ENCODE data around the gene EPS8L1.
"Not testable (repeated sequence)": the region's sequence is repeated elsewhere in the genome, so short reads cannot be mapped to it uniquely, and the experiment has no call there.

EPS8L1 gene

GRCh38 chr19:55075371-55075998 is at the start of gene EPS8L1:
Gene EPS8L1, plus strand, starts transcription at chr19:55075869. Its CDS starts 576 bp downstream, at chr19:55076445.
- in situ Hi-C loops (cut with MboI; ENCODE audit: low sequenced_read_pairs): no loop called here

- in situ Hi-C loops (cut with MboI; ENCODE audit: low sequenced_read_pairs): not testable (repeated sequence)
These were observed 48.6 kb upstream of the EPS8L1 start for GRCh38 chr19:55027140-55027471.

- in situ Hi-C loops (cut with MboI; ENCODE audit: low sequenced_read_pairs): no loop called here
These were observed 48.0 kb upstream of the EPS8L1 start for GRCh38 chr19:55027472-55028337.

- in situ Hi-C loops (cut with MboI; ENCODE audit: low sequenced_read_pairs): no loop called here
These were observed 46.9 kb upstream of the EPS8L1 start for GRCh38 chr19:55028757-55029156.

GRCh38 chr19:55031178-55031577 is 44.5 kb upstream of the EPS8L1 start:
- in situ Hi-C loops (cut with MboI; ENCODE audit: low sequenced_read_pairs): no loop called here

GRCh38 chr19:55032170-55032800 is 43.4 kb upstream of the EPS8L1 start:
- in situ Hi-C loops (cut with MboI; ENCODE audit: low sequenced_read_pairs): no loop called here

- in situ Hi-C loops (cut with MboI; ENCODE audit: low sequenced_read_pairs): not testable (repeated sequence)
These were observed 42.6 kb upstream of the EPS8L1 start for GRCh38 chr19:55032976-55033643.

GRCh38 chr19:55034751-55035150 is 40.9 kb upstream of the EPS8L1 start:
- in situ Hi-C loops (cut with MboI; ENCODE audit: low sequenced_read_pairs): no loop called here

- in situ Hi-C loops (cut with MboI; ENCODE audit: low sequenced_read_pairs): no loop called here
These were observed 39.6 kb upstream of the EPS8L1 start for GRCh38 chr19:55036058-55036457.

GRCh38 chr19:55037603-55038002 is 38.1 kb upstream of the EPS8L1 start:
- in situ Hi-C loops (cut with MboI; ENCODE audit: low sequenced_read_pairs): not testable (repeated sequence)

GRCh38 chr19:55040654-55041053 is 35.0 kb upstream of the EPS8L1 start:
- in situ Hi-C loops (cut with MboI; ENCODE audit: low sequenced_read_pairs): not testable (repeated sequence)

GRCh38 chr19:55041244-55041626 is 34.4 kb upstream of the EPS8L1 start:
- in situ Hi-C loops (cut with MboI; ENCODE audit: low sequenced_read_pairs): no loop called here

GRCh38 chr19:55041627-55042343 is 33.9 kb upstream of the EPS8L1 start:
- in situ Hi-C loops (cut with MboI; ENCODE audit: low sequenced_read_pairs): no loop called here

GRCh38 chr19:55042344-55042678 is 33.4 kb upstream of the EPS8L1 start:
- in situ Hi-C loops (cut with MboI; ENCODE audit: low sequenced_read_pairs): no loop called here

- in situ Hi-C loops (cut with MboI; ENCODE audit: low sequenced_read_pairs): no loop called here
These were observed 33.0 kb upstream of the EPS8L1 start for GRCh38 chr19:55042688-55043087.

- in situ Hi-C loops (cut with MboI; ENCODE audit: low sequenced_read_pairs): no loop called here
These were observed 31.4 kb upstream of the EPS8L1 start for GRCh38 chr19:55044286-55044685.

- in situ Hi-C loops (cut with MboI; ENCODE audit: low sequenced_read_pairs): no loop called here
These were observed 30.6 kb upstream of the EPS8L1 start for GRCh38 chr19:55044771-55045716.

- in situ Hi-C loops (cut with MboI; ENCODE audit: low sequenced_read_pairs): no loop called here
These were observed 28.6 kb upstream of the EPS8L1 start for GRCh38 chr19:55046975-55047622.

GRCh38 chr19:55047951-55048350 is 27.7 kb upstream of the EPS8L1 start:
- in situ Hi-C loops (cut with MboI; ENCODE audit: low sequenced_read_pairs): no loop called here
